OCI-LY3 (cell line): ENCODE results near the gene EHD3.

Experiments used
- H2AFZ ChIP-seq: fragments of 200-600, 300-600 bp; shearing (Covaris generic); 2 replicates; pipeline ENCODE4 v1.6.0; 2014; ENCODE audit warnings: antibody characterized with exemption, low read depth, low read length
- H3K27ac ChIP-seq: fragments of 200-600, 300-600 bp; sonication (generic); 2 replicates; pipeline ENCODE4 v1.5.1; 2014; ENCODE audit warnings: mild to moderate bottlenecking, low read length, moderate library complexity, mixed read lengths
- H3K27me3 ChIP-seq: fragments of 200-600, 300-600 bp; sonication (generic); 2 replicates; pipeline ENCODE4 v1.6.1; 2014; ENCODE audit warnings: low read depth, low read length, mixed read lengths
- H3K36me3 ChIP-seq: fragments of 200-600, 300-600 bp; sonication (generic); replicated peaks from 2 replicates; pipeline ENCODE3; 2014; ENCODE audit warnings: low read depth, low read length, mixed read lengths
- H3K4me1 ChIP-seq: fragments of 300-600, 200-600 bp; sonication (generic); 2 replicates; pipeline ENCODE4 v1.6.1; 2014; ENCODE audit warnings: low read length, mixed read lengths
- H3K4me2 ChIP-seq: fragments of 200-600, 300-600 bp; sonication (generic); 2 replicates; pipeline ENCODE4 v1.6.1; 2014; ENCODE audit warnings: low read length, mixed read lengths
- H3K4me3 ChIP-seq: fragments of 300-600, 200-600 bp; sonication (generic); 2 replicates; pipeline ENCODE4 v1.5.1; 2014; ENCODE audit warnings: antibody characterized with exemption, mild to moderate bottlenecking, low read length, moderate library complexity
- H3K79me2 ChIP-seq: fragments of 300-600, 200-600 bp; shearing (Covaris generic); 2 replicates; pipeline ENCODE4 v1.6.1; 2014; ENCODE audit warnings: mild to moderate bottlenecking, low read length, mixed read lengths
- H3K9ac ChIP-seq: fragments of 300-600, 200-600 bp; shearing (Covaris generic); 2 replicates; pipeline ENCODE4 v1.6.0; 2014; ENCODE audit warnings: mild to moderate bottlenecking, low read length, moderate library complexity
- H3K9me3 ChIP-seq: fragments of 200-600, 300-600 bp; shearing (Covaris generic); 2 replicates; pipeline ENCODE4 v1.6.1; 2014; ENCODE audit warnings: low read length, mixed read lengths; ENCODE audit not compliant: insufficient read depth
- H4K20me1 ChIP-seq: fragments of 200-600, 300-600 bp; sonication (generic); 2 replicates; pipeline ENCODE4 v1.6.1; 2016; ENCODE audit warnings: low read length, mixed read lengths; ENCODE audit not compliant: insufficient read depth
- CTCF ChIP-seq: fragments of 200-600, 300-600 bp; sonication (generic); IDR thresholded peaks from 2 replicates; pipeline ENCODE4 v1.5.1; 2014; ENCODE audit warnings: antibody characterized with exemption, low read length, low read depth
- EZH2phosphoT487 ChIP-seq: fragments of 200-600 bp; shearing (Covaris generic); IDR thresholded peaks from 2 replicates; pipeline ENCODE4 v1.6.1; 2018; ENCODE audit warnings: antibody characterized with exemption, mixed run types, low read depth

Gene EHD3

DNA sequence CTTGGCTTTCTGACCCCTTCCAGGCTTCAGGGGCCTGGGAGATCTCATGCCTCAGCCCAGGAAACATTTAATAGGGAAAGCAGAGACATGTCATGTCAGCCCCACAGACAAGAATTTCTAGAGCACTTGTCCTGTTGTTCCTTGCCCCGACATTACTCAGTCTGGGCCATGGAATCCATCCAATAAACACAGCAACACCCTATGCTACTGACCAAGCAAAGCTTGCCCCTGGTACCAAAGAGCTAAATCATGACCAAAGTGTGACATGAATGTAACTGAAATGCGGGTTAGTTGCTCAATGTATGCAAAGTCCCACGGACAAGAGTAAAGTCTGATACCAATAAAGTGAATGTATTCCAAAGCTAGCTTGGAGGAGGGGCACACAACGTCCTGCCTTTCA is 35.1 kb downstream of the EHD3 start:
- no peak for TF ChIP-seq CTCF
- no peak for TF ChIP-seq EZH2phosphoT487
- Histone ChIP-seq H3K27ac (no peak overlapping the region), H4K20me1 (no peaks in the 10 kb centered on the region), H3K36me3 (peaks cover 6% of the 10 kb centered on the region), H3K4me3 (no peak overlapping the region), H3K4me2 (no peak overlapping the region), H2AFZ (no peak overlapping the region), H3K9ac (no peak overlapping the region), H3K4me1 (peaks cover 2% of the 10 kb centered on the region; the same call in 1 of the 2 replicates), H3K27me3 (no peaks in the 10 kb centered on the region), H3K79me2 (no peaks in the 10 kb centered on the region), H3K9me3 (no peaks in the 10 kb centered on the region)

DNA sequence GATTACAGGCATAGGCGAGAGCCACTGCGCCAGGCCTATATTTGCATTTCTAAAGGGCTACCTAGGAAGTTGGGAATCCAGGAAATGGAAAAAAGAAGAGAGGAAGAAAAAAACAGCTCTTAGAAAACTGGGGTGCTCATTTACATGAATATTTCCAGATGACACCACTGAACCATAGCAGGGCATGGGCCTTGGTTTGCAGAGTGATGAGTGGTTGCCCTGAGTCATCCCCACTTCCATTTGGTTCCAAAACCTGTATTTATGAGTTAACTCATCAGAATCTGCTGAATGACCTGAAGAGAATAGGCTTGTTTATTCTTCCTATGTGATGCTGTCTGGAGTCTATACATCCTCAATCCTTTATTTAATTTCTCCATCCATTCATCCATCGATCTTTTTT is 36.2 kb downstream of the EHD3 start:
- H4K20me1 ChIP-seq, result no peaks in the 10 kb centered on the region
- H3K27ac ChIP-seq, result no peak overlapping the region
- no peak overlapping the region for H3K4me3 ChIP-seq
- H3K9me3 ChIP-seq, result no peaks in the 10 kb centered on the region
- peaks cover 4% of the 10 kb centered on the region; the same call in 1 of the 2 replicates for H3K4me1 ChIP-seq
- no peak overlapping the region for H3K9ac ChIP-seq
- H3K27me3 ChIP-seq, result no peaks in the 10 kb centered on the region
- TF ChIP-seq EZH2phosphoT487, result no peak
- TF ChIP-seq CTCF, result no peak
- H2AFZ ChIP-seq, result no peak overlapping the region
- H3K4me2 ChIP-seq, result no peak overlapping the region
- no peaks in the 10 kb centered on the region for H3K79me2 ChIP-seq
- H3K36me3 ChIP-seq, result peaks cover 6% of the 10 kb centered on the region

GRCh38 chr2:31270822-31271231 is 36.9 kb downstream of the EHD3 start:
- H3K9ac ChIP-seq, result no peak overlapping the region
- no peaks in the 10 kb centered on the region for H3K27me3 ChIP-seq
- no peak overlapping the region for H2AFZ ChIP-seq
- H3K4me2 ChIP-seq, result no peak overlapping the region
- H3K9me3 ChIP-seq, result no peaks in the 10 kb centered on the region
- H3K79me2 ChIP-seq, result no peaks in the 10 kb centered on the region
- TF ChIP-seq CTCF, result no peak
- H3K27ac ChIP-seq, result no peak overlapping the region
- H3K4me3 ChIP-seq, result no peak overlapping the region
- peaks cover 6% of the 10 kb centered on the region for H3K36me3 ChIP-seq
- peaks cover 4% of the 10 kb centered on the region; the same call in 1 of the 2 replicates for H3K4me1 ChIP-seq
- no peaks in the 10 kb centered on the region for H4K20me1 ChIP-seq

GRCh38 chr2:31271851-31272267 is 37.9 kb downstream of the EHD3 start:
- TF ChIP-seq CTCF (no peak), EZH2phosphoT487 (no peak)
- Histone ChIP-seq H3K27me3 (no peaks in the 10 kb centered on the region), H3K27ac (no peak overlapping the region), H4K20me1 (no peaks in the 10 kb centered on the region), H3K36me3 (peaks cover 5% of the 10 kb centered on the region), H3K79me2 (no peaks in the 10 kb centered on the region), H3K9ac (no peak overlapping the region), H3K4me2 (no peak overlapping the region), H2AFZ (no peak overlapping the region), H3K4me1 (peaks cover 4% of the 10 kb centered on the region; the same call in 1 of the 2 replicates), H3K9me3 (no peaks in the 10 kb centered on the region), H3K4me3 (no peak overlapping the region)
